CD14-positive monocyte (primary cell): ENCODE results near the gene TBC1D9B. TPM values are rescaled to one million over a fixed set of nuclear protein-coding genes. Genes with fewer than 3 reads are reported as not detected.
A peak's percentile ranks its signal among the peaks of the same experiment; 100 is the strongest.

Experiments
- DNase-seq, 3 donors: peaks; one replicate each; pipeline ENCODE4 v3.0.0-alpha.2; 2011 to 2022
- H2AFZ ChIP-seq: 2 replicates; pipeline ENCODE4 v1.6.0; 2012; ENCODE audit warnings: mild to moderate bottlenecking, low read depth, low read length, inconsistent platforms; ENCODE audit not compliant: insufficient read depth, poor library complexity, severe bottlenecking
- H3K27ac ChIP-seq, 2 donors: 1 replicate in 1 of 2; 2 replicates in 1 of 2; pipeline ENCODE4 v1.5.1; 2012 to 2013; ENCODE audit warnings: low read length in 2 of 2, control low read depth in 1 of 2, inconsistent platforms in 1 of 2, low read depth in 1 of 2, mild to moderate bottlenecking in 1 of 2
- H3K27me3 ChIP-seq, 2 donors: one replicate each; pipeline versions ENCODE4 v1.6.0 to v1.6.1; 2011 to 2013; ENCODE audit warnings: low read length in 2 of 2; ENCODE audit not compliant: control insufficient read depth in 2 of 2, insufficient read depth in 2 of 2
- H3K36me3 ChIP-seq, 2 donors: replicated peaks in 1 of 2; 1 replicate in 1 of 2; 2 replicates in 1 of 2; pipeline versions ENCODE4 v1.5.1 to v1.6.1; 2012 to 2013; ENCODE audit warnings: low read length in 2 of 2, control low read depth in 1 of 2, inconsistent platforms in 1 of 2, mild to moderate bottlenecking in 1 of 2; ENCODE audit not compliant: insufficient read depth in 2 of 2, control insufficient read depth in 1 of 2
- H3K4me1 ChIP-seq, 2 donors: 1 replicate in 1 of 2; 2 replicates in 1 of 2; pipeline versions ENCODE4 v1.5.1 to v1.6.1; 2012 to 2013; ENCODE audit warnings: low read length in 2 of 2, control low read depth in 1 of 2, inconsistent platforms in 1 of 2, mild to moderate bottlenecking in 1 of 2, moderate library complexity in 1 of 2; ENCODE audit not compliant: insufficient read depth in 2 of 2, control insufficient read depth in 1 of 2
- H3K4me2 ChIP-seq: replicated peaks from 2 replicates; pipeline ENCODE3; 2012; ENCODE audit warnings: low read length, moderate library complexity, mild to moderate bottlenecking; ENCODE audit not compliant: poor library complexity, severe bottlenecking; ENCODE audit errors: extremely low read depth
- H3K4me3 ChIP-seq, 3 experiments: fragments of 200-600 bp in 1 of 3; sonication (generic) in 1 of 3; replicated peaks in 1 of 3; 1 replicate in 2 of 3; 2 replicates in 1 of 3; pipeline ENCODE4 v1.5.1; 2011 to 2013; ENCODE audit warnings: low read length in 3 of 3, mild to moderate bottlenecking in 3 of 3, control low read depth in 2 of 3, low read depth in 2 of 3, inconsistent platforms in 1 of 3, moderate library complexity in 1 of 3
- H3K79me2 ChIP-seq: 2 replicates; pipeline ENCODE4 v1.6.0; 2012; ENCODE audit warnings: mild to moderate bottlenecking, control low read depth, inconsistent platforms, low read length, moderate library complexity; ENCODE audit not compliant: insufficient read depth
- H3K9ac ChIP-seq: 2 replicates; pipeline ENCODE4 v1.6.0; 2017; ENCODE audit warnings: low read length, mild to moderate bottlenecking; ENCODE audit not compliant: insufficient read depth, poor library complexity, severe bottlenecking
- H3K9me3 ChIP-seq, 2 donors: replicated peaks in 1 of 2; 1 replicate in 1 of 2; 2 replicates in 1 of 2; pipeline versions ENCODE4 v1.5.1 to v1.6.1; 2012 to 2013; ENCODE audit warnings: low read length in 2 of 2, control low read depth in 1 of 2; ENCODE audit not compliant: control insufficient read depth in 1 of 2, insufficient read depth in 1 of 2
- H4K20me1 ChIP-seq: 2 replicates; pipeline ENCODE4 v1.6.0; 2012; ENCODE audit warnings: mild to moderate bottlenecking, low read length, control low read depth, moderate library complexity; ENCODE audit not compliant: insufficient read depth
- H3K27ac Mint-ChIP-seq, 7 donors: one replicate each; pipeline ENCODE4 v1.8.0; 2020; ENCODE audit warnings: mild to moderate bottlenecking in 7 of 7, mixed read lengths in 7 of 7, moderate library complexity in 6 of 7, inconsistent platforms in 2 of 7
- H3K27me3 Mint-ChIP-seq, 3 donors: one replicate each; pipeline ENCODE4 v1.8.0; 2021 to 2022; ENCODE audit warnings: low read depth in 3 of 3, mild to moderate bottlenecking in 3 of 3, mixed read lengths in 3 of 3, moderate library complexity in 3 of 3, inconsistent platforms in 1 of 3
- H3K36me3 Mint-ChIP-seq, 2 donors: one replicate each; pipeline ENCODE4 v1.8.0; 2020; ENCODE audit warnings: mixed read lengths in 2 of 2, inconsistent platforms in 1 of 2, mild to moderate bottlenecking in 1 of 2
- H3K4me1 Mint-ChIP-seq: one replicate; pipeline ENCODE4 v1.8.0; 2020; ENCODE audit warnings: mild to moderate bottlenecking, mixed read lengths
- H3K4me3 Mint-ChIP-seq, 2 donors: one replicate each; pipeline ENCODE4 v1.8.0; 2020; ENCODE audit warnings: mild to moderate bottlenecking in 2 of 2, mixed read lengths in 2 of 2, moderate library complexity in 1 of 2
- H3K9me3 Mint-ChIP-seq, 7 donors: one replicate each; pipeline ENCODE4 v1.8.0; 2020 to 2022; ENCODE audit warnings: mixed read lengths in 7 of 7, mild to moderate bottlenecking in 6 of 7, moderate library complexity in 6 of 7, inconsistent platforms in 2 of 7
- CTCF ChIP-seq: fragments of 200-600 bp; IDR thresholded peaks from one replicate; pipeline ENCODE4 v1.8.0; 2022; ENCODE audit warnings: antibody characterized with exemption, mild to moderate bottlenecking
- WGBS: methylation state at CpG from one replicate; pipeline ENCODE4 v1.1.5; 2013; ENCODE audit warnings: missing lambda C conversion rate; ENCODE audit not compliant: insufficient coverage; 5-methylcytosine and 5-hydroxymethylcytosine counted together
- intact Hi-C, 2 donors: fragments of 100-400 bp; cut with micrococcal nuclease; formaldehyde crosslinking; loops; one replicate each; pipeline versions ENCODE4 v1.15.0 to v1.15.1; 2023
- polyA plus RNA-seq, 3 donors: library from polyadenylated mRNA; depleted of rRNA in 1 of 3; unstranded in 2 of 3; stranded (reverse) in 1 of 3; fragments of 300-500 nt in 2 of 3; fragments of >200 nt in 1 of 3; fragmentation: Illumina TruSeq in 2 of 3; gene quantifications; 1 replicate in 2 of 3; 2 replicates in 1 of 3; pipeline ENCODE4 v1.2.3, GENCODE V29; 2012 to 2021

The TBC1D9B gene
- polyA plus RNA-seq, 3 donors: 13.4 to 116 (median 26.3) TPM

- Histone ChIP-seq H3K9me3 (no peaks in the 10 kb centered on the region), H4K20me1 (peaks cover 85% of the 10 kb centered on the region), H3K36me3 (peaks cover 89 to 91% of the 10 kb centered on the region in 2 donors), H3K4me1 (peaks cover 0 to 10% of the 10 kb centered on the region in 2 donors), H3K4me3 (no peak overlapping the region), H3K9ac (no peak overlapping the region), H2AFZ (no peak overlapping the region), H3K4me2 (no peak overlapping the region), H3K79me2 (peaks cover 25% of the 10 kb centered on the region), H3K27me3 (no peaks in the 10 kb centered on the region), H3K27ac (no peak overlapping the region)
- TF ChIP-seq CTCF: no peak
- intact Hi-C loops: no loop called here
- H3K27me3 Mint-ChIP-seq: no peaks in the 10 kb centered on the region
- 97% methylated on average over 20 of the region's 23 CpGs for WGBS
- H3K27ac Mint-ChIP-seq: no peak overlapping the region
- peaks cover 85 to 95% of the 10 kb centered on the region in 2 donors for H3K36me3 Mint-ChIP-seq
- peaks cover 0 to 2% (median 0%) of the 10 kb centered on the region in 7 donors for H3K9me3 Mint-ChIP-seq
- H3K4me3 Mint-ChIP-seq: no peak overlapping the region
- DNase-seq: no peak
- H3K4me1 Mint-ChIP-seq: peaks cover 11% of the 10 kb centered on the region
Measured at GRCh38 chr5:179833056-179833708, 74.5 kb downstream of the TBC1D9B start.

- no peak for DNase-seq
- Histone ChIP-seq H3K27ac (no peak overlapping the region), H2AFZ (no peak overlapping the region), H3K4me2 (no peak overlapping the region), H4K20me1 (peaks cover 85% of the 10 kb centered on the region), H3K27me3 (no peaks in the 10 kb centered on the region), H3K9ac (no peak overlapping the region), H3K4me1 (peaks cover 10 to 19% of the 10 kb centered on the region in 2 donors), H3K4me3 (no peak overlapping the region), H3K79me2 (peaks cover 25% of the 10 kb centered on the region), H3K36me3 (peaks cover 85 to 86% of the 10 kb centered on the region in 2 donors), H3K9me3 (no peaks in the 10 kb centered on the region)
- Mint-ChIP-seq H3K9me3 (peaks cover 0 to 2% (median 0%) of the 10 kb centered on the region in 7 donors), H3K4me1 (peaks cover 20% of the 10 kb centered on the region), H3K27me3 (no peaks in the 10 kb centered on the region), H3K36me3 (peaks cover 83 to 94% of the 10 kb centered on the region in 2 donors), H3K4me3 (no peak overlapping the region), H3K27ac (peak overlapping the region in 2 of 7 donors; percentile 2 to 52)
- WGBS: 96% methylated on average over 18 of the region's 20 CpGs
- intact Hi-C loops: no loop called here
- TF ChIP-seq CTCF: no peak
Measured at GRCh38 chr5:179832039-179832745, 75.5 kb downstream of the TBC1D9B start.
